NCI-H146 treated with DMSO at 0.1 percent for 48 hours (cell line): ENCODE results near the gene GPC3.

ENCODE experiments used
- DNase-seq: peaks from one replicate; lab custom pipeline; 2025; ENCODE audit not compliant: unreplicated experiment; lab: John Stamatoyannopoulos, UW

The GPC3 gene

GRCh38 chrX:133702230-133702629 is 283.2 kb downstream of the GPC3 start:
- no peak for DNase-seq

- DNase-seq = no peak
These were observed 286.2 kb downstream of the GPC3 start for GRCh38 chrX:133699023-133699728.

- no peak for DNase-seq
These were observed 287.1 kb downstream of the GPC3 start for GRCh38 chrX:133698298-133698697.

- no peak for DNase-seq
These were observed 287.7 kb downstream of the GPC3 start for GRCh38 chrX:133697656-133698055.

- DNase-seq = no peak
These were observed 295.3 kb downstream of the GPC3 start for GRCh38 chrX:133689997-133690599.

GRCh38 chrX:133685822-133686221 is 299.6 kb downstream of the GPC3 start:
- no peak for DNase-seq

GRCh38 chrX:133681897-133682296 is 303.5 kb downstream of the GPC3 start:
- DNase-seq = no peak

- DNase-seq = no peak
These were observed 304.0 kb downstream of the GPC3 start for GRCh38 chrX:133681421-133681820.

GRCh38 chrX:133677123-133678063 is 308.0 kb downstream of the GPC3 start:
- no peak for DNase-seq

- peak; percentile 0 for DNase-seq
These were observed 308.9 kb downstream of the GPC3 start for GRCh38 chrX:133676344-133677122.

GRCh38 chrX:133674726-133675470 is 310.5 kb downstream of the GPC3 start:
- no peak for DNase-seq

GRCh38 chrX:133670383-133670782 is 315.0 kb downstream of the GPC3 start:
- peak; percentile 0 for DNase-seq

- DNase-seq = no peak
These were observed 316.2 kb downstream of the GPC3 start for GRCh38 chrX:133669214-133669613.

- no peak for DNase-seq
These were observed 317.0 kb downstream of the GPC3 start for GRCh38 chrX:133668225-133668931.

- DNase-seq = no peak
These were observed 319.1 kb downstream of the GPC3 start for GRCh38 chrX:133666256-133666655.

GRCh38 chrX:133661962-133662839 is 323.2 kb downstream of the GPC3 start:
- DNase-seq = no peak

GRCh38 chrX:133660281-133660680 is 325.1 kb downstream of the GPC3 start:
- no peak for DNase-seq

GRCh38 chrX:133658293-133658911 is 327.0 kb downstream of the GPC3 start:
- DNase-seq = no peak
